ENCODE measurements around the gene SPDYE6.
"Not testable (repeated sequence)": the region's sequence is repeated elsewhere in the genome, so short reads cannot be mapped to it uniquely, and the experiment has no call there.

The SPDYE6 gene

GRCh38 chr7:102317231-102318059 is 38.8 kb downstream of the SPDYE6 start:
- DNase-seq (ENCODE audit: low read depth): no peak

- DNase-seq (ENCODE audit: low read depth): no peak
Observed at GRCh38 chr7:102313997-102314780, 42.1 kb downstream of the SPDYE6 start.

DNA sequence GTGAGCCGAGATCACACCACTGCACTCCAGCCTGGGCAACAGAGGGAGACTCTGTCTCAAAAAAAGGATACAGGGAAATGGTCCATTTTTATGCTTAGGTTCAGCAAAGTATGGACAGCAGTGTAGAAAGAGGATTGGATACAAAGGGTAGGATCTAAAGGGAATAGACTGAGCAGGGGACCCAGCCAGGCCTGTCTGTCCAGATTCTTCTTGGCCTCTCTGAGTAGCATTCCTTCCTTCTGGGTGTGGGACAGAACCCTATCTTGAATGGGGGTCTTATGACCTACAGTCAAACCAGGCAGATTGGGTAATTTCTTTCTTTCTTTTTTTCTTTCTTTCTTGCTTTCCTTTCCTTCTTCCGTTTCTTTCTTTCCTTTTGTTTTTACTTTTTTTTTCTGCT is 43.9 kb downstream of the SPDYE6 start:
- DNase-seq (ENCODE audit: low read depth): no peak

- DNase-seq (ENCODE audit: low read depth): no peak
Observed at GRCh38 chr7:102310414-102310815, 45.8 kb downstream of the SPDYE6 start.

DNA sequence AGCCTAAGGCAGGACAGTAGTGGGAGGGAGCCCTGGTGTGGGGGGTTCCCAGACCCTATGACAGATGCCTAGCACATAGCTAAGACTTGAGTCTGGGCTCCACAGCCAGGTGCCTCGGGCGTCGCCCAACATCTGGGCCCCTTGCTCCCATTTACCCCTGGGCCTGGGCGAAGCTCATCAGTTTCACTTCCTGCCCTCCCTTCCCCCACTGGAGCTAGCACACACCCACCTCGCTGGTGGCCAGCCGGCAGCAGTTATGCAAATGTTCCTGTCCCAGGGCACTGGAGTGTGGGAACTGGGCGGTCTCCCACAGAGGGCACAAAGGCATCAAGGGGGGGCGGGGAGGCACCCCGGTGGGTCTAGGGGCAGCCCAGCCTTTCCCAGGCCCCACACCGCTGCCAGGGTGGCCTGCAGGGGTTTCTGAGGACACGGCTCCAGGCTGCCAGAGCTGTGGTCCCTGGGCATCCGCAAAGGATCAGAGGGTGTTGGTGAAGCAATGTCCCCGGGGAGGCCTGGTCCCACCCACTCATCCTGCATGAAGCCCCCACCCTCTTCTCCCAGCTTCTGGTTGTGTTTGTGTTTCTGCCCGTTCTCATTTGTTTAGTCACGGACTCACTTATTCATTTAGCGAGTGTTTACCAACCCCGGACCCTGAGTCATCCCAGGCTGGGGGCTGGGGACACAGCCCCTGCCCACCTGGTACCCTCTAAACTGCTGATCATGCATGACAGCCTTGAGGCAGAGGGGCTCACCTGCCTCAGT is 49.1 kb downstream of the SPDYE6 start:
- DNase-seq (ENCODE audit: low read depth): no peak

DNA sequence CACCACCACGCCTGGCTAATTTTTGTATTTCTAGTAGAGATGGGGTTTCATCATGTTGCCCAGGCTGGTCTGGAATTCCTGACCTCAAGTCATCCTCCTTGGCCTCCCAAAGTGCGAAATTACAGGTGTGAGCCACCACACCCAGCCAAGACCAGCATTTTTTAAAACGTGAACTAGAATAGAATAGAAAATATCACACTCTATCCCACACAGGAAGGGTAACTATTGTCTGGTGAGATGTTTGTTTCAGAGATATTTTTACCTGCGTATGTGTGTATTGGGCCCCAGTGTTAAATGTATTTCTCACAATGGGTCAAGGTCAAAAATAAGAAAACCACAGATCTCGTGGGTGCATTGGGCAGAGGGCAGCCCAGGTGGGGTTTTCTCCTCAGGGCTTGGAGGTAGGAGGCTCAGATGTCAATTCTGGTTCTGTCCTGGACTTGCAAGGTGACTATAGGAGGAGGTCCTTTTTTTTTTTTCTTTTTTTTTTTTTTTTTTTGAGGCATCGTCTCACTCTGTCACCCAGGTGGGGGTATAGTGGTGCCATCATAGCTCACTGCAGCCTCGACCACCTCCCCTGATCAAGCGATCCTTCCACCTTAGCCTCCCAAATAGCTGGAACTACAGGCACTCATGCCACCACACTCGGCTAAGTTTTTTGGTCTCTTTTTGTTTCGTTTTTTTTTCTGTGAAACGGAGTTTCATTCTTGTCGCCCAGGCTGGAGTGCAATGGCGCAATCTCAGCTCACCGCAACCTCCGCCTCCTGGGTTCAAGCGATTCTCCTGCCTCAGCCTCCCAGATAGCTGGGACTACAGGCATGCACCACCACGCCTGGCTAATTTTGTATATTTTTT is 50.6 kb downstream of the SPDYE6 start:
- DNase-seq (ENCODE audit: low read depth): no peak

DNA sequence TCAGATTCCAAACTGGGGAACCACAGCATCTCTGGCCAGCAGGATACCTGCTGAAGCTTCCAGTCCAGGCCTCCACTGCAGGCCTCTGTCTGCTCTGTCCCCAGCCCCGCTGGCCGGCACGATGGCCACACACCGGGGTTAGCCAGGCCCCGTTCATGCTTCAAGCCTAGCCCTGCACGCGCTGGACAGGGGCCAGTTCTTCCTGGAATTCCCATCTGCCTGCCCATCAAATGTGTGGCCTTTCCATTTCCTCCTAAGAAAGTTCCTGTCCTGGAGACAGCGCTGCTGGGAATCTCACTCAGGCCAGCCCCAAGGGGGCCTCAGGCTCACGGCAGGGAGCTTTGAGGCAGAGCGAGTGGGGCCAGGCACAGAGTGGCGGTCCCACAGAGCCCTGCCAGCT is 51.6 kb downstream of the SPDYE6 start:
- no peak for DNase-seq (ENCODE audit: low read depth)

DNA sequence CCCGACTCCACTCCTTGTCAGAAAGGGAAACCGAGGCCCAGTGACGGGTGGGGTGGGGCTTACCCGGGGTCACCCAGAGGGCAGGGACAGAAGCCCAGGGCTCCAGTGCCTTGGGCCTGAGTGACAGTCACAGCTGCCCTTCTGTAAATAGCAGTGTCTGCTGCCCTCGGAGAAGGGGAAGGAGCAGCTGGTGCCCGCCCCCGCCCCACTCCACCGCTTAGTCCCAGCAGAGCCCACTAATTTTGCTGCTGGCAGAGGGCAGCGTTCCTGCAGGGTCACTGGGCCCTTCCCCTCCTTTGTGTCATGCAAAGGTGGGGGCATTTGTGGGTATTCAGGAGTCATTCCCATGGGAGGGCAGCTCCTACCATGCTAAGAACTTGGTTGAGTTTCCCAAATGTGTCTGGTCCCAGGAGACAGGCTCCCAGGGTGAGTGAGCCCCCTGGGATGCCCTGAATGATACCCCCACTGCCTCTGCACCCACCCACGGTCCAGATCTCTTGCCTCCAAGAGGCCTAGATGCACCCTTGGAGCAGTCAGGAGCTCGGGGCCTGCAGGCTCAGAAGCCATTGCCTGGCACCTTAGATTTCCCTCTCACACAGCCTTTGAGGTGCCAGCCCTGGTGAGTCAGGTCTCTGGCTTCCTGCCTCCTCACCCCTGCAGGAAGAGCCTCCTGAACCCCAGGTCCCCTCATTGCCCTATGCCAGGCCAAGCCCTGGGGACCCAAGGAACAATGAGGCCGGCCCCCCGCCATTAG is 52.4 kb downstream of the SPDYE6 start:
- DNase-seq (ENCODE audit: low read depth): no peak

GRCh38 chr7:102302025-102302424 is 54.2 kb downstream of the SPDYE6 start:
- no peak for DNase-seq (ENCODE audit: low read depth)

DNA sequence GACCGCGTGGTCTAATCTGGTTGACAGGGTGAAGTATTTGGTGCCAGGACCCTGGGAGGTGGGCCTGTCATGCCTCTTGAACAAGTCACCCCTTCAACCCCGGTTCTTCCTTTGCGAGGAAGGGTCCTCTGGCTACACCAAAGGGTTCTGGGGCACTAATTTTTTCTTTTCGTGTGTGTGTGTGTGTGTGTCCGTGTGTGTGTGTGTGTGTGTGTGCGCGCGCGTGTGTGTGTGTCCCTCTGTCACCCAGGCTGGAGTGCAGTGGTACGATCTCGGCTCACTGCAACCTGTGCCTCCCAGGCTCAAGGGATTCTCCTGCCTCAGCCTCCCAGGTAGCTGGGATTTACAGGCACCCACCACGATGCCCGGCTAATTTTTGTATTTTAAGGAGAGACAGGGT is 54.9 kb downstream of the SPDYE6 start:
- not testable (repeated sequence) for DNase-seq (ENCODE audit: low read depth)

GRCh38 chr7:102300643-102301221 is 55.5 kb downstream of the SPDYE6 start:
- DNase-seq (ENCODE audit: low read depth): no peak

DNA sequence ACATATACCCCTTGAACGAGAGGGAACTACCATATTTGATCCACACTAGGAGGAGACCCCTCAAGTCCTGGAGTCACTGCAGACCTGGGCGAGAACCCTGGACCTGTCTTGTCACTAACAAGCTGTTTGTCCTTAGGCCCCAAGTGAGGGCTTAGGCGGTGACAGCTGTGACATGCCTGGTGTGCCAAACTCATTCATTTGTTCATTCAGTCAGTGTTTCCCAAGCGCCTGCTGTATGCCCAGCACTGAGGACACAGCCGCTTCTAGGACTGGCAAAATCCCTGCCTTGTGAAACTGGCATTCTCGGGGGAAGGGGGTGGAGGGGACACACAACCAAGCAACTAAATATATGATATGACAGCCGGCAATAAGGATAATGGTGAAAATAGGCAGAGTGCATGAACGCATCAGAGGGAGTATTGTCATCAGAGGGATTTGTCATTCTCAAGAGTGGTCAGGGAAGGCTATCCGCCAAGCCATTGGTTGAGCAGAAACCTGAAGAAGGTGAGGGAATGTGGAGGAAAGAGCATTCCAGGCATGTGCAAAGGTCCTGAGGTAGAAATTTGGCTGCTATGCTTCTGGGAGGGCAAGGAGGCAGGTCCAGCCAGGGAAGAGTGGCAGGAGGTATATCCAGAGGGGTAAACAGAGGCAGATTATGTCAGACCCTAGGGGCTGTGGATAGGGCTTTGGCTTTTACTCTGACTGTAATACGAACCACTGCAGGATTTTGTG is 58.6 kb downstream of the SPDYE6 start:
- DNase-seq (ENCODE audit: low read depth): no peak

DNA sequence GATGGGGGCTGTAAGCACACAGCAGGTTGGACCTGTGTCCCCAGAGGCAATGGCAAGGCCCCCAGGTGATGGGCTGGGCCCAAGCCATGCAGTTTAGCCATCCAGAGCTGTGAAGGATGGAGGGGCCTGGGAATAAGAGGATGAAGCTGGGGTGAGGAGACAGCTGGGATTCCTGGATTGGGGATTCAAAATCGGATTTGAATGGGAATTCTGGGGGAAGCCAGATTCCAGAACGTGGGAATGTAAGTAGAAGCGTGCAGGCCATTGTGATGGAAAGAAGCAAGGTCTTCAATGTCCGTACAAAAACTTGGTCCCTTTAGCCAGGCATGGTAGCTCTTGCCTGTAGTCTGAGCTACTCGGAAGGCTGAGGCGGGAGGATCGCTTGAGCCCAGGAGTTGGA is 59.7 kb downstream of the SPDYE6 start:
- DNase-seq (ENCODE audit: low read depth): no peak

DNA sequence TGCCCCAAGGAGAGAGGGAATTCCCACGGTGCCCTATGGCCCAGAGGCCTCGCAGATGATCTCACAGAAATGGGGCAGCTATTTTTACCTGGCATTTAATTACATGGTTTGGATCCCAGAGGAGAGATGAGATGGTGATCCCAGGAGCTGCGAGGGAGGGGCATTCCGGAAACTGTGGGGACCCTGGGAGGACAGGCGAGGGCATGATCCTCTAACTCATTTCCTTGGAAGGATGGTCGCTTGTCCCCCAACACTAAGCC is 60.1 kb downstream of the SPDYE6 start:
- no peak for DNase-seq (ENCODE audit: low read depth)

Data from CMK (cell line).